GM23338 (cell line): ENCODE measurements around the gene DST. TPM values are rescaled to one million over a fixed set of nuclear protein-coding genes. Genes with fewer than 3 reads are reported as not detected.

Experiments
- ATAC-seq: fragments of 200-7000 bp; cut with Tn5 transposase; 3 replicates; pipeline ENCODE4 v1.9.1; 2020
- DNase-seq: peaks from one replicate; pipeline ENCODE4 v3.0.0-alpha.2; 2015; ENCODE audit warnings: low spot score
- H2AFZ ChIP-seq: fragments of 200-600 bp; sonication (generic); 2 replicates; pipeline ENCODE4 v1.8.0; 2016; ENCODE audit warnings: antibody characterized with exemption, mild to moderate bottlenecking, moderate library complexity
- H3F3A ChIP-seq: fragments of 200-600 bp; sonication (generic); replicated peaks from 2 replicates; pipeline ENCODE4 v1.8.0; 2017; ENCODE audit warnings: antibody characterized with exemption, mixed run types, low read depth
- H3K27ac ChIP-seq: fragments of 200-600 bp; sonication (generic); 2 replicates; pipeline ENCODE4 v1.6.1; 2016; ENCODE audit warnings: low read depth
- H3K27me3 ChIP-seq: fragments of 200-600 bp; sonication (generic); 2 replicates; pipeline ENCODE4 v1.8.0; 2016; ENCODE audit warnings: mild to moderate bottlenecking, mixed run types, moderate library complexity; ENCODE audit not compliant: insufficient read depth
- H3K36me3 ChIP-seq: fragments of 200-600 bp; sonication (generic); 2 replicates; pipeline ENCODE4 v1.8.0; 2016; ENCODE audit warnings: mild to moderate bottlenecking; ENCODE audit not compliant: insufficient read depth
- H3K4me1 ChIP-seq: fragments of 200-600 bp; sonication (generic); 2 replicates; pipeline ENCODE4 v1.8.0; 2016; ENCODE audit warnings: mild to moderate bottlenecking, moderate library complexity; ENCODE audit not compliant: insufficient read depth
- H3K4me2 ChIP-seq: fragments of 200-600 bp; sonication (generic); 2 replicates; pipeline ENCODE4 v1.7.1; 2017; ENCODE audit warnings: mixed run types
- H3K4me3 ChIP-seq: fragments of 200-600 bp; sonication (generic); 2 replicates; pipeline ENCODE4 v1.6.1; 2016; ENCODE audit warnings: mixed run types
- H3K79me2 ChIP-seq: fragments of 200-600 bp; sonication (generic); replicated peaks from 2 replicates; pipeline ENCODE4 v1.8.0; 2017; ENCODE audit warnings: mild to moderate bottlenecking; ENCODE audit not compliant: insufficient read depth
- H3K9me2 ChIP-seq: fragments of 200-600 bp; sonication (generic); 2 replicates; pipeline ENCODE4 v1.8.0; 2017; ENCODE audit not compliant: insufficient read depth
- H4K20me1 ChIP-seq: fragments of 200-600 bp; sonication (generic); replicated peaks from 2 replicates; pipeline ENCODE4 v1.8.0; 2017; ENCODE audit warnings: mild to moderate bottlenecking; ENCODE audit not compliant: insufficient read depth
- H3K27ac Mint-ChIP-seq: 2 replicates; pipeline ENCODE4 v1.8.0; 2020; ENCODE audit warnings: inconsistent platforms, mild to moderate bottlenecking, moderate library complexity, mixed read lengths
- H3K27me3 Mint-ChIP-seq: 3 replicates; pipeline ENCODE4 v1.8.0; 2022; ENCODE audit warnings: low read depth, mild to moderate bottlenecking, moderate library complexity, mixed read lengths, inconsistent platforms; ENCODE audit not compliant: insufficient read depth, poor library complexity
- H3K36me3 Mint-ChIP-seq: 3 replicates; pipeline ENCODE4 v1.8.0; 2021; ENCODE audit warnings: low read depth, mild to moderate bottlenecking, inconsistent platforms, moderate library complexity, mixed read lengths
- H3K4me1 Mint-ChIP-seq: 3 replicates; pipeline ENCODE4 v1.8.0; 2020; ENCODE audit warnings: mild to moderate bottlenecking, inconsistent platforms, mixed read lengths
- H3K4me3 Mint-ChIP-seq: 3 replicates; pipeline ENCODE4 v1.8.0; 2021; ENCODE audit warnings: moderate library complexity, mild to moderate bottlenecking, inconsistent platforms, mixed read lengths
- H3K9me3 Mint-ChIP-seq: 3 replicates; pipeline ENCODE4 v1.8.0; 2020; ENCODE audit warnings: moderate library complexity, mild to moderate bottlenecking, inconsistent platforms, mixed read lengths
- CREB1 ChIP-seq: fragments of 250-450 bp; sonication (Bioruptor Pico); IDR thresholded peaks from 2 replicates; pipeline ENCODE4 v1.5.0; 2020; ENCODE audit warnings: low read depth, mild to moderate bottlenecking, moderate library complexity
- CTCF ChIP-seq, 2 experiments: fragments of 200-600 bp in 1 of 2; sonication (generic) in 1 of 2; conservative IDR thresholded peaks; 2 replicates each; pipeline versions ENCODE4 v1.5.1 to v1.6.1; 2016 to 2017; ENCODE audit warnings: antibody characterized with exemption in 2 of 2, low read depth in 2 of 2, mild to moderate bottlenecking in 2 of 2, moderate library complexity in 1 of 2
- ETS1 ChIP-seq: IDR thresholded peaks from 2 replicates; pipeline ENCODE4 v1.6.1; 2016; ENCODE audit warnings: antibody characterized with exemption
- EZH2phosphoT487 ChIP-seq: fragments of 200-600 bp; sonication (generic); IDR thresholded peaks from one replicate; pipeline ENCODE4 v1.8.1; 2018; ENCODE audit warnings: antibody characterized with exemption; ENCODE audit not compliant: unreplicated experiment
- JUNB ChIP-seq: IDR thresholded peaks from one replicate; pipeline ENCODE4 v1.6.1; 2016; ENCODE audit warnings: antibody characterized with exemption; ENCODE audit not compliant: unreplicated experiment
- POLR2AphosphoS5 ChIP-seq: IDR thresholded peaks from 2 replicates; pipeline ENCODE4 v1.6.1; 2016; ENCODE audit warnings: antibody characterized with exemption, low read depth
- REST ChIP-seq: IDR thresholded peaks from one replicate; pipeline ENCODE4 v1.6.1; 2018; ENCODE audit warnings: antibody characterized with exemption; ENCODE audit not compliant: unreplicated experiment
- ZNF114 ChIP-seq: fragments of 250-450 bp; sonication (Bioruptor Pico); IDR thresholded peaks from 2 replicates; pipeline ENCODE4 v1.5.0; 2020; ENCODE audit warnings: mild to moderate bottlenecking, moderate library complexity
- polyA plus RNA-seq: library from polyadenylated mRNA; unstranded; fragments of >200 nt; fragmentation: Nextera tagmentation; extraction: Ambion mirVana; gene quantifications from 2 replicates; pipeline ENCODE4 v1.2.1, GENCODE V29; 2016
- total RNA-seq: library from RNA; depleted of rRNA; stranded (reverse); fragments of >200 nt; shearing (Covaris generic); gene quantifications from 2 replicates; pipeline ENCODE4 v1.2.3, GENCODE V29; 2014
- TF ChIP-seq, protein P1 (sequence below): fragments of 250-450 bp; sonication (Bioruptor Pico); IDR thresholded peaks from 2 replicates; pipeline ENCODE4 v1.5.0; 2020; ENCODE audit warnings: mild to moderate bottlenecking, moderate library complexity

Gene DST
- total and polyA plus RNA-seq, 2 experiments from 2014 or later: 88.7 to 188 TPM

DNA sequence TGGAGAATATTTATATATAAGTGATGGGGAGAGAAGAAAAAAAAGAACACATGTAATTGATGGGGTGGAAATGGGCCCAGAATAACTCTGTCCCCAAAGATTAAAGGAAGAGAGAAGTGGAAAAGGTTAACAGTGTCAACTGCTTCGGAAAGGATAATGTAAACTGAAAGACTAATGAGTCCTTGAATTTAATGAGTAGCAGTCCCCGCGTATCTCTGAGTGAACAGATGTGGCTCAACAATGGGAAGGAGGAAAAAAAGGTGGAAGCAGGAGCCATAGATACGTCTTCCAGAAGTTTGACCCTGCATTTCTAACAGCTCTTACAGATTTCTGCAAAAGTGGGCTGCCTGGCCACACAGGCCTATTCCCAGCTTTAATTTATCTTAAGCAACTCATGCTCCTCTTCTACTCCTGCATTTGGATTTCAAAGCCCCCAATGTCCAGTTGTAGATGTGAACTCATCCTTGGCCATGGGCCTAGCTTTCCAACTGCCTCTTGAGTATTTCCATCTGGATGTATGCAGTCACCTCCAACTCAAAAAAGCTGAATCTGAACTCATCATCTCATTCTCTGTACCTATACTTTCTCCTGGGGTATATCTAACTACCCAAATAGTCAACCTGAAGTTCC, 61.3 kb downstream of the DST start:
- H3K9me2 ChIP-seq: no peaks in the 10 kb centered on the region
- H3K9me3 Mint-ChIP-seq: peaks cover 5% of the 10 kb centered on the region
- H3K27ac Mint-ChIP-seq: no peak overlapping the region
- H3K4me2 ChIP-seq: no peak overlapping the region
- H3K36me3 ChIP-seq: no peaks in the 10 kb centered on the region; the same call in 1 of the 2 replicates
- no peaks in the 10 kb centered on the region for H3K4me1 ChIP-seq
- ATAC-seq (no peak), DNase-seq (no peak)
- H3K4me1 Mint-ChIP-seq: no peaks in the 10 kb centered on the region
- H3F3A ChIP-seq: no peaks in the 10 kb centered on the region
- H3K79me2 ChIP-seq: no peaks in the 10 kb centered on the region
- peaks cover 36% of the 10 kb centered on the region for H3K36me3 Mint-ChIP-seq
- H2AFZ ChIP-seq: no peak overlapping the region
- H4K20me1 ChIP-seq: no peaks in the 10 kb centered on the region
- no peak overlapping the region for H3K4me3 Mint-ChIP-seq
- no peak overlapping the region for H3K4me3 ChIP-seq
- H3K27me3 Mint-ChIP-seq: no peaks in the 10 kb centered on the region
- H3K27me3 ChIP-seq: no peaks in the 10 kb centered on the region
- TF ChIP-seq, protein P1, sequence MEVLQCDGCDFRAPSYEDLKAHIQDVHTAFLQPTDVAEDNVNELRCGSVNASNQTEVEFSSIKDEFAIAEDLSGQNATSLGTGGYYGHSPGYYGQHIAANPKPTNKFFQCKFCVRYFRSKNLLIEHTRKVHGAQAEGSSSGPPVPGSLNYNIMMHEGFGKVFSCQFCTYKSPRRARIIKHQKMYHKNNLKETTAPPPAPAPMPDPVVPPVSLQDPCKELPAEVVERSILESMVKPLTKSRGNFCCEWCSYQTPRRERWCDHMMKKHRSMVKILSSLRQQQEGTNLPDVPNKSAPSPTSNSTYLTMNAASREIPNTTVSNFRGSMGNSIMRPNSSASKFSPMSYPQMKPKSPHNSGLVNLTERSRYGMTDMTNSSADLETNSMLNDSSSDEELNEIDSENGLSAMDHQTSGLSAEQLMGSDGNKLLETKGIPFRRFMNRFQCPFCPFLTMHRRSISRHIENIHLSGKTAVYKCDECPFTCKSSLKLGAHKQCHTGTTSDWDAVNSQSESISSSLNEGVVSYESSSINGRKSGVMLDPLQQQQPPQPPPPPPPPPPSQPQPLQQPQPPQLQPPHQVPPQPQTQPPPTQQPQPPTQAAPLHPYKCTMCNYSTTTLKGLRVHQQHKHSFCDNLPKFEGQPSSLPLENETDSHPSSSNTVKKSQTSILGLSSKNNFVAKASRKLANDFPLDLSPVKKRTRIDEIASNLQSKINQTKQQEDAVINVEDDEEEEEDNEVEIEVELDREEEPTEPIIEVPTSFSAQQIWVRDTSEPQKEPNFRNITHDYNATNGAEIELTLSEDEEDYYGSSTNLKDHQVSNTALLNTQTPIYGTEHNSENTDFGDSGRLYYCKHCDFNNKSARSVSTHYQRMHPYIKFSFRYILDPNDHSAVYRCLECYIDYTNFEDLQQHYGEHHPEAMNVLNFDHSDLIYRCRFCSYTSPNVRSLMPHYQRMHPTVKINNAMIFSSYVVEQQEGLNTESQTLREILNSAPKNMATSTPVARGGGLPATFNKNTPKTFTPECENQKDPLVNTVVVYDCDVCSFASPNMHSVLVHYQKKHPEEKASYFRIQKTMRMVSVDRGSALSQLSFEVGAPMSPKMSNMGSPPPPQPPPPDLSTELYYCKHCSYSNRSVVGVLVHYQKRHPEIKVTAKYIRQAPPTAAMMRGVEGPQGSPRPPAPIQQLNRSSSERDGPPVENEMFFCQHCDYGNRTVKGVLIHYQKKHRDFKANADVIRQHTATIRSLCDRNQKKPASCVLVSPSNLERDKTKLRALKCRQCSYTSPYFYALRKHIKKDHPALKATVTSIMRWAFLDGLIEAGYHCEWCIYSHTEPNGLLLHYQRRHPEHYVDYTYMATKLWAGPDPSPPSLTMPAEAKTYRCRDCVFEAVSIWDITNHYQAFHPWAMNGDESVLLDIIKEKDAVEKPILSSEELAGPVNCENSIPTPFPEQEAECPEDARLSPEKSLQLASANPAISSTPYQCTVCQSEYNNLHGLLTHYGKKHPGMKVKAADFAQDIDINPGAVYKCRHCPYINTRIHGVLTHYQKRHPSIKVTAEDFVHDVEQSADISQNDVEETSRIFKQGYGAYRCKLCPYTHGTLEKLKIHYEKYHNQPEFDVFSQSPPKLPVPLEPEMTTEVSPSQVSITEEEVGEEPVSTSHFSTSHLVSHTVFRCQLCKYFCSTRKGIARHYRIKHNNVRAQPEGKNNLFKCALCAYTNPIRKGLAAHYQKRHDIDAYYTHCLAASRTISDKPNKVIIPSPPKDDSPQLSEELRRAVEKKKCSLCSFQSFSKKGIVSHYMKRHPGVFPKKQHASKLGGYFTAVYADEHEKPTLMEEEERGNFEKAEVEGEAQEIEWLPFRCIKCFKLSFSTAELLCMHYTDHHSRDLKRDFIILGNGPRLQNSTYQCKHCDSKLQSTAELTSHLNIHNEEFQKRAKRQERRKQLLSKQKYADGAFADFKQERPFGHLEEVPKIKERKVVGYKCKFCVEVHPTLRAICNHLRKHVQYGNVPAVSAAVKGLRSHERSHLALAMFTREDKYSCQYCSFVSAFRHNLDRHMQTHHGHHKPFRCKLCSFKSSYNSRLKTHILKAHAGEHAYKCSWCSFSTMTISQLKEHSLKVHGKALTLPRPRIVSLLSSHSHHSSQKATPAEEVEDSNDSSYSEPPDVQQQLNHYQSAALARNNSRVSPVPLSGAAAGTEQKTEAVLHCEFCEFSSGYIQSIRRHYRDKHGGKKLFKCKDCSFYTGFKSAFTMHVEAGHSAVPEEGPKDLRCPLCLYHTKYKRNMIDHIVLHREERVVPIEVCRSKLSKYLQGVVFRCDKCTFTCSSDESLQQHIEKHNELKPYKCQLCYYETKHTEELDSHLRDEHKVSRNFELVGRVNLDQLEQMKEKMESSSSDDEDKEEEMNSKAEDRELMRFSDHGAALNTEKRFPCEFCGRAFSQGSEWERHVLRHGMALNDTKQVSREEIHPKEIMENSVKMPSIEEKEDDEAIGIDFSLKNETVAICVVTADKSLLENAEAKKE (CRISPR knock-in tag): no peak
- H3K27ac ChIP-seq: no peak overlapping the region

DNA sequence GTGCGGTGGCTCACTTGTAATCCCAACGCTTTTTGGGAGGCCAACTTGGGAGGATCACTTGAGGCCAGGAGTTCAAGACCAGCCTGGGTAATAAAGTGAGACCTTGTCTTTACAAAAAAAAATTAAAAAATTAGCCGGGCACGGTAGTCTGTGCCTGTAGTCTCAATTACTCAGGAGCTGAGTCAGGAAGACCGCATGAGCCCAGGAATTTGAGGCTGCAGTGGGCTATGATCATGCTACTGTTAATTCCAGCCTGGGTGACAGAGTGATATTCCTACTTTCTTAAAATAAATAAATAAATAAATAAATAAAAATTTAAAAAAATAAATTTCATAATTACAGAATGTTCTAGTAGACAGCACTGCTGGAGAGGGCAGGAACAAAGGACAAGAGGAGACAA, 62.4 kb downstream of the DST start:
- H3K9me3 Mint-ChIP-seq: no peaks in the 10 kb centered on the region
- DNase-seq: no peak
- ATAC-seq: no peak
- Histone ChIP-seq H3F3A (no peaks in the 10 kb centered on the region), H2AFZ (no peak overlapping the region), H3K27me3 (no peaks in the 10 kb centered on the region), H3K4me2 (no peak overlapping the region), H3K4me1 (no peaks in the 10 kb centered on the region), H3K4me3 (no peak overlapping the region), H3K9me2 (no peaks in the 10 kb centered on the region), H3K27ac (no peak overlapping the region), H3K36me3 (no peaks in the 10 kb centered on the region; the same call in 1 of the 2 replicates), H3K79me2 (no peaks in the 10 kb centered on the region), H4K20me1 (no peaks in the 10 kb centered on the region)
- H3K27ac Mint-ChIP-seq: no peak overlapping the region
- no peak overlapping the region for H3K4me3 Mint-ChIP-seq
- 0 out of 3 replicates have a peak, but pooled peaks cover 2% of the 10 kb centered on the region for H3K4me1 Mint-ChIP-seq
- peaks cover 29% of the 10 kb centered on the region for H3K36me3 Mint-ChIP-seq
- no peaks in the 10 kb centered on the region for H3K27me3 Mint-ChIP-seq
- TF ChIP-seq POLR2AphosphoS5 (no peak), CTCF (conservative IDR thresholded peaks at IDR 0.05; ENCODE audit: low read depth in 2 of 2) (no peak), JUNB (no peak), CREB1 (CRISPR knock-in tag) (no peak), ZNF114 (no peak), EZH2phosphoT487 (no peak), REST (no peak), ETS1 (no peak)
